Colon (tissue), 2 donors: ENCODE data around the gene CYFIP2.
"Not testable (repeated sequence)": the region's sequence is repeated elsewhere in the genome, so short reads cannot be mapped to it uniquely, and the experiment has no call there.

Experiments used
- FAIRE-seq: peaks from 2 replicates; lab custom pipeline; 2012; peaks lifted over from hg19 to GRCh38; lab: Jason Lieb, UNC
- donor health status: control.
- donor health status: control.

The CYFIP2 gene

GRCh38 chr5:157265714-157266285 is at the start of gene CYFIP2:
Gene CYFIP2 (plus strand): TSS chr5:157266123. CDS start chr5:157285362, 19,239 bp downstream.
- no peak for FAIRE-seq

- no peak for FAIRE-seq
Measured at GRCh38 chr5:157216391-157217142, 49.4 kb upstream of the CYFIP2 start.

- FAIRE-seq: no peak
Measured at GRCh38 chr5:157217289-157218024, 48.5 kb upstream of the CYFIP2 start.

GRCh38 chr5:157219491-157220271 is 46.2 kb upstream of the CYFIP2 start:
- no peak for FAIRE-seq

GRCh38 chr5:157221959-157222358 is 44.0 kb upstream of the CYFIP2 start:
- FAIRE-seq: no peak

GRCh38 chr5:157222506-157223230 is 43.3 kb upstream of the CYFIP2 start:
- no peak for FAIRE-seq

GRCh38 chr5:157225469-157226422 is 40.2 kb upstream of the CYFIP2 start:
- FAIRE-seq: no peak

GRCh38 chr5:157230610-157231009 is 35.3 kb upstream of the CYFIP2 start:
- no peak for FAIRE-seq

- no peak for FAIRE-seq
Measured at GRCh38 chr5:157232706-157233105, 33.2 kb upstream of the CYFIP2 start.

- no peak for FAIRE-seq
Measured at GRCh38 chr5:157233515-157233914, 32.4 kb upstream of the CYFIP2 start.

GRCh38 chr5:157236423-157236822 is 29.5 kb upstream of the CYFIP2 start:
- FAIRE-seq: no peak

- no peak for FAIRE-seq
Measured at GRCh38 chr5:157241483-157241882, 24.4 kb upstream of the CYFIP2 start.

GRCh38 chr5:157244704-157245103 is 21.2 kb upstream of the CYFIP2 start:
- FAIRE-seq: not testable (repeated sequence)

- no peak for FAIRE-seq
Measured at GRCh38 chr5:157245476-157245875, 20.4 kb upstream of the CYFIP2 start.

GRCh38 chr5:157245886-157246285 is 20.0 kb upstream of the CYFIP2 start:
- no peak for FAIRE-seq

GRCh38 chr5:157247267-157247666 is 18.7 kb upstream of the CYFIP2 start:
- no peak for FAIRE-seq

- FAIRE-seq: no peak
Measured at GRCh38 chr5:157248821-157249470, 17.0 kb upstream of the CYFIP2 start.

GRCh38 chr5:157252711-157253465 is 13.0 kb upstream of the CYFIP2 start:
- no peak for FAIRE-seq

GRCh38 chr5:157253547-157253946 is 12.4 kb upstream of the CYFIP2 start:
- no peak for FAIRE-seq
